ENCODE measurements around the gene ALOXE3. TPM values are rescaled to one million over a fixed set of nuclear protein-coding genes. Genes with fewer than 3 reads are reported as not detected.

Gene ALOXE3
- total RNA-seq, 4 donors from 2014 or later: not detected

GRCh38 chr17:8075574-8076342 is 42.6 kb downstream of the ALOXE3 start:
- TF ChIP-seq, protein P1, sequence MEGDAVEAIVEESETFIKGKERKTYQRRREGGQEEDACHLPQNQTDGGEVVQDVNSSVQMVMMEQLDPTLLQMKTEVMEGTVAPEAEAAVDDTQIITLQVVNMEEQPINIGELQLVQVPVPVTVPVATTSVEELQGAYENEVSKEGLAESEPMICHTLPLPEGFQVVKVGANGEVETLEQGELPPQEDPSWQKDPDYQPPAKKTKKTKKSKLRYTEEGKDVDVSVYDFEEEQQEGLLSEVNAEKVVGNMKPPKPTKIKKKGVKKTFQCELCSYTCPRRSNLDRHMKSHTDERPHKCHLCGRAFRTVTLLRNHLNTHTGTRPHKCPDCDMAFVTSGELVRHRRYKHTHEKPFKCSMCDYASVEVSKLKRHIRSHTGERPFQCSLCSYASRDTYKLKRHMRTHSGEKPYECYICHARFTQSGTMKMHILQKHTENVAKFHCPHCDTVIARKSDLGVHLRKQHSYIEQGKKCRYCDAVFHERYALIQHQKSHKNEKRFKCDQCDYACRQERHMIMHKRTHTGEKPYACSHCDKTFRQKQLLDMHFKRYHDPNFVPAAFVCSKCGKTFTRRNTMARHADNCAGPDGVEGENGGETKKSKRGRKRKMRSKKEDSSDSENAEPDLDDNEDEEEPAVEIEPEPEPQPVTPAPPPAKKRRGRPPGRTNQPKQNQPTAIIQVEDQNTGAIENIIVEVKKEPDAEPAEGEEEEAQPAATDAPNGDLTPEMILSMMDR (IDR thresholded peaks at IDR 0.05; ENCODE audit: low read depth): no peak

GRCh38 chr17:8075081-8075480 is 43.2 kb downstream of the ALOXE3 start:
- TF ChIP-seq, protein P1 (IDR thresholded peaks at IDR 0.05; ENCODE audit: low read depth): no peak

GRCh38 chr17:8074554-8074953 is 43.8 kb downstream of the ALOXE3 start:
- TF ChIP-seq, protein P1 (IDR thresholded peaks at IDR 0.05; ENCODE audit: low read depth): no peak

DNA sequence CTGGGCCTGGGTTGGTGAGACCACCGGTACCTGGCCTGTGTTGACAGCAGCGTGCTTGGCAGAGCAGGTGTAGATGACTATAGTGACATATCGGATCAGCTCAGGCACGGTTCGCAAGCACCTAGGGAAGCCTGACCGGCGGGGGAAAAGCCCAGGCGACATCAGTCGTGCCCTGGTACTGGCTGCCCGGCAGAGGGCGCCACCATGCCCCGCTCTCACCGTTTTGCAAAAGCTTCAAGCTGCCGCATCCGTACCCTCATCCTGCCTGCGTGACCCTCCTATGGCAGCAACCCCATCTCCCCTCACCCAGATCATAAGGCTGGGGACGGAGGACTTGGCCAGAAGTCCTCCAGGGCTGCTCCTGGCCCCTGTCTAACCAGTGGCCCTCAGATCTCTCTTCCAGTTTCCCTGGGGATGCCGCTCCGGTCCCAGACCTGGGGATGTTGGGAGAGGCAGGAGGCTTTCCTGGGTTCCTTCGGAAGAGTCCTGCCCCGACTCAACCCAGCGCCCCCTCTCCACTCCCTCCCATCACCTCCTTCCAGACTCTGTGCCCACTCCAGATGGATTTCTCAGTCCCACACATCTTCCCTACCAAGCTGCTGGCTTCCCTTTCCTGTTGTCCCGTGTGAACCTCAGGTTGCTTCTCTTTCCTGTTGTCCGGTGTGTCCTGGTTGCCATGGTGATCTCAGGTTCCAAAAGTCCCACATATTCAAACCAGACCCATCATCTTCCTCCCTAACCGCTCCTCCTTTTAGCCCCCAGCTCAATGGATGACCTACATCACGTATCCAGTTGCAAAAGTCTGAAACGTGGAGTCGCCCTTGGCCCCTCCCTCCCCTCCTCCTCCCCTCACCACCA is 44.5 kb downstream of the ALOXE3 start:
- TF ChIP-seq, protein P1 (IDR thresholded peaks at IDR 0.05; ENCODE audit: low read depth): no peak

- TF ChIP-seq, protein P1 (IDR thresholded peaks at IDR 0.05; ENCODE audit: low read depth): no peak
Measured at GRCh38 chr17:8072729-8073461, 45.4 kb downstream of the ALOXE3 start.

DNA sequence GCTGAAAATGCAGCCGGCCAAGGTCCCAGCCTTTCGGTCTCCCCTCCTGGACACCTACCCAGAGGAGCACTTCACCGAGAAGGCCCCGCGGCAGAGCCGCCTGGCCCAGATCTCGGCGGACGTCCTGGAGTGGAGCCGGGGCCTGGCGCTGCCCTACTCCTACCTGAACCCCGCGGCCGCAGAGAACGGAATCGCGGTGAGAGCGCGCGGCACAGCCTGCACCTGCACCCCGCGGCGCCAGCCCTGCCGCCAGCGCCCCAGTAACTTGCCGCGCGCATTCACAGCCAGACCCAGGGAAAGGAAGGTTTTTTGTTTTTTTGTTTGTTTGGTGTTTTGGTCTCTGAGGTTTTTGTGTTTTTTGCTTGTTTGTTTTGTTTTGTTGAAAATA is 46.0 kb downstream of the ALOXE3 start:
- TF ChIP-seq, protein P1 (IDR thresholded peaks at IDR 0.05; ENCODE audit: low read depth): no peak
